Sigmoid colon (tissue), 4 donors: ENCODE data around the gene RPA1.

ENCODE experiments used
- CTCF ChIP-seq, 4 experiments: fragments of 450-650 bp in 3 of 4; fragments of 200-600 bp in 1 of 4; IDR thresholded peaks; one replicate each; pipeline ENCODE4 v1.5.1; 2016 to 2019; ENCODE audit warnings: antibody characterized with exemption in 4 of 4, mild to moderate bottlenecking in 3 of 4, moderate library complexity in 2 of 4
- POLR2AphosphoS5 ChIP-seq, 4 donors: sonication (generic); formaldehyde crosslinking; IDR thresholded peaks; one replicate each; pipeline ENCODE4 v1.6.1; 2017; ENCODE audit warnings: antibody characterized with exemption in 4 of 4

- TF ChIP-seq CTCF (IDR thresholded peaks at IDR 0.05) (no peak), POLR2AphosphoS5 (IDR thresholded peaks at IDR 0.05) (no peak)
These were observed 111.7 kb downstream of the RPA1 start for GRCh38 chr17:1941272-1942065.
